ENCODE results near the gene HSF5. TPM values are rescaled to one million over a fixed set of nuclear protein-coding genes. Genes with fewer than 3 reads are reported as not detected.

HSF5 gene
- total RNA-seq, result 1 to 10 TPM; 1.6 to 1.7 TPM
- polyA plus RNA-seq (2013, experiment 1 of 2), result 2.0 TPM
- 2.1 TPM for polyA plus RNA-seq (2013, experiment 2 of 2)
- total RNA-seq, result 2.0 to 17.9 (median 6.6) reads per million in 172 experiments

- ChIA-PET POLR2A (interaction anchor here (0.7 to 2.1 kb wide), 21 partner anchors 9 to 1574 kb away, joined by 3 to 32 read pairs (median 6); partner anchors contain the start of genes MKS1, RAD51C, RNF43 and SRSF1), CTCF (interaction anchor here (0.7 to 1.6 kb wide), 7 partner anchors 9 to 184 kb away, joined by 3 to 16 read pairs (median 4); partner anchors contain the start of gene MTMR4)
- Mint-ChIP-seq H3K9me3 (no peaks in the 10 kb centered on the region), H3K36me3 (ENCODE audit: low read depth) (peaks cover 33% of the 10 kb centered on the region), H3K4me1 (ENCODE audit: low read depth) (peaks cover 5% of the 10 kb centered on the region), H3K4me3 (peak within 1 kb of the TSS; percentile 62), H3K27me3 (no peaks in the 10 kb centered on the region), H3K27ac (peak within 1 kb of the TSS; percentile 39)
- H3K36me3 ChIP-seq (ENCODE audit: insufficient read depth, low read length), result peaks cover 29% of the 10 kb centered on the region
- TF ChIP-seq CTCF (IDR thresholded peaks at IDR 0.05), result peak; percentile 68
- H3K27me3 ChIP-seq (ENCODE audit: control insufficient read depth in 1 of 2, insufficient read depth in 2 of 2, low read length in 2 of 2), result no peaks in the 10 kb centered on the region
- H3K4me1 ChIP-seq (ENCODE audit: insufficient read depth, low read length), result peaks cover 13% of the 10 kb centered on the region
- H3K9me3 ChIP-seq (ENCODE audit: control insufficient read depth in 1 of 2, insufficient read depth in 1 of 2, low read length in 2 of 2), result no peaks in the 10 kb centered on the region
- peak within 1 kb of the TSS in 1 of 2 donors; percentile 43 for H3K27ac ChIP-seq (ENCODE audit: low read depth in 1 of 2, low read length in 2 of 2)
- H3K4me3 ChIP-seq (ENCODE audit: low read length), result peak within 1 kb of the TSS; percentile 52
- intact Hi-C loops (cut with DNase I, micrococcal nuclease), result loop anchor here (1.0 to 5.0 kb wide), 2 partner anchors 171 kb away; no protein-coding TSS in a partner anchor
- DNase-seq, result peak; percentile 52 to 88 (median 75)
- peak; percentile 93 for ATAC-seq (ENCODE audit: poor library complexity)
Observed at GRCh38 chr17:58487589-58488427, at the start of gene HSF5. Gene HSF5, minus strand, starts transcription at chr17:58488408. Its CDS starts 134 bp downstream, at chr17:58488274.

- POLR2A ChIA-PET, result no interaction called here
- ATAC-seq (ENCODE audit: poor library complexity), result no peak
- intact Hi-C loops (cut with DNase I, micrococcal nuclease), result no loop called here
Observed at GRCh38 chr17:58537266-58537665, 49.1 kb upstream of the HSF5 start.

GRCh38 chr17:58536542-58536941 lies 48.3 kb upstream of the HSF5 start:
- CTCF ChIA-PET, result no interaction called here
- TF ChIP-seq CTCF (IDR thresholded peaks at IDR 0.05), result no peak

More at GRCh38 chr17:58537266-58537665, 49.1 kb upstream of the HSF5 start:
- H3K27ac Mint-ChIP-seq, result no peak overlapping the region
- no peak overlapping the region for H3K4me3 ChIP-seq (ENCODE audit: low read length)
- CTCF ChIA-PET, result no interaction called here
- no peaks in the 10 kb centered on the region for H3K36me3 Mint-ChIP-seq (ENCODE audit: low read depth)
- no peak overlapping the region for H3K27ac ChIP-seq (ENCODE audit: low read depth in 1 of 2, low read length in 2 of 2)
- H3K9me3 Mint-ChIP-seq, result no peaks in the 10 kb centered on the region
- peaks cover 0 to 14% of the 10 kb centered on the region in 2 experiments for H3K27me3 ChIP-seq (ENCODE audit: control insufficient read depth in 1 of 2, insufficient read depth in 2 of 2, low read length in 2 of 2)
- no peaks in the 10 kb centered on the region for H3K4me1 Mint-ChIP-seq (ENCODE audit: low read depth)
- DNase-seq, result no peak
- no peak for TF ChIP-seq CTCF (IDR thresholded peaks at IDR 0.05)
- H3K36me3 ChIP-seq (ENCODE audit: insufficient read depth, low read length), result no peaks in the 10 kb centered on the region
- H3K4me3 Mint-ChIP-seq, result no peak overlapping the region
- H3K4me1 ChIP-seq (ENCODE audit: insufficient read depth, low read length), result peaks cover 5% of the 10 kb centered on the region
- H3K27me3 Mint-ChIP-seq, result peaks cover 35% of the 10 kb centered on the region
- H3K9me3 ChIP-seq (ENCODE audit: control insufficient read depth in 1 of 2, insufficient read depth in 1 of 2, low read length in 2 of 2), result no peaks in the 10 kb centered on the region

More at GRCh38 chr17:58536542-58536941, 48.3 kb upstream of the HSF5 start:
- H3K4me3 ChIP-seq (ENCODE audit: low read length), result no peak overlapping the region
- no peaks in the 10 kb centered on the region for H3K4me1 Mint-ChIP-seq (ENCODE audit: low read depth)
- POLR2A ChIA-PET, result no interaction called here
- H3K36me3 Mint-ChIP-seq (ENCODE audit: low read depth), result no peaks in the 10 kb centered on the region
- ATAC-seq (ENCODE audit: poor library complexity) (no peak), DNase-seq (no peak)
- peaks cover 9% of the 10 kb centered on the region for H3K4me1 ChIP-seq (ENCODE audit: insufficient read depth, low read length)
- peaks cover 0 to 14% of the 10 kb centered on the region in 2 experiments for H3K27me3 ChIP-seq (ENCODE audit: control insufficient read depth in 1 of 2, insufficient read depth in 2 of 2, low read length in 2 of 2)
- H3K36me3 ChIP-seq (ENCODE audit: insufficient read depth, low read length), result no peaks in the 10 kb centered on the region
- H3K4me3 Mint-ChIP-seq, result no peak overlapping the region
- H3K27me3 Mint-ChIP-seq, result peaks cover 36% of the 10 kb centered on the region
- no peaks in the 10 kb centered on the region for H3K9me3 ChIP-seq (ENCODE audit: control insufficient read depth in 1 of 2, insufficient read depth in 1 of 2, low read length in 2 of 2)
- no peaks in the 10 kb centered on the region for H3K9me3 Mint-ChIP-seq
- intact Hi-C loops (cut with DNase I, micrococcal nuclease), result no loop called here
- H3K27ac ChIP-seq (ENCODE audit: low read depth in 1 of 2, low read length in 2 of 2), result no peak overlapping the region
- H3K27ac Mint-ChIP-seq, result no peak overlapping the region
